GM21723 (cell line): ENCODE data around the gene COA6.
"Not testable (repeated sequence)": the region's sequence is repeated elsewhere in the genome, so short reads cannot be mapped to it uniquely, and the experiment has no call there.

Experiments used
- ATAC-seq: cut with Tn5 transposase; IDR thresholded peaks from one replicate; pipeline ENCODE4 v1.9.1; 2021; ENCODE audit warnings: mild to moderate bottlenecking, moderate library complexity; ENCODE audit not compliant: unreplicated experiment

Gene COA6

GRCh38 chr1:234369033-234369430, 4.2 kb upstream of the COA6 start:
- no peak for ATAC-seq

GRCh38 chr1:234369784-234370183, 3.5 kb upstream of the COA6 start:
- no peak for ATAC-seq

- no peak for ATAC-seq
Measured at GRCh38 chr1:234371414-234371813, 1.8 kb upstream of the COA6 start.

GRCh38 chr1:234372011-234372757, 1.1 kb upstream of the COA6 start:
- ATAC-seq = no peak

- ATAC-seq = peak; percentile 24
Measured at GRCh38 chr1:234373959-234374254, 651 bp downstream of the COA6 start.

- ATAC-seq = no peak
Measured at GRCh38 chr1:234375672-234376071, 2.4 kb downstream of the COA6 start.

GRCh38 chr1:234379591-234380109, 6.4 kb downstream of the COA6 start:
- ATAC-seq = not testable (repeated sequence)

GRCh38 chr1:234381699-234382555, 8.7 kb downstream of the COA6 start:
- ATAC-seq = no peak

GRCh38 chr1:234386122-234386521, 12.9 kb downstream of the COA6 start:
- no peak for ATAC-seq

- ATAC-seq = no peak
Measured at GRCh38 chr1:234388094-234388493, 14.8 kb downstream of the COA6 start.

- ATAC-seq = no peak
Measured at GRCh38 chr1:234393190-234393589, 19.9 kb downstream of the COA6 start.

GRCh38 chr1:234395297-234395696, 22.0 kb downstream of the COA6 start:
- ATAC-seq = no peak

GRCh38 chr1:234396092-234396491, 22.8 kb downstream of the COA6 start:
- ATAC-seq = no peak

- ATAC-seq = no peak
Measured at GRCh38 chr1:234396871-234397270, 23.6 kb downstream of the COA6 start.

GRCh38 chr1:234397732-234398131, 24.5 kb downstream of the COA6 start:
- ATAC-seq = no peak

GRCh38 chr1:234398849-234399381, 25.7 kb downstream of the COA6 start:
- ATAC-seq = peak; percentile 61

- ATAC-seq = not testable (repeated sequence)
Measured at GRCh38 chr1:234399515-234399914, 26.3 kb downstream of the COA6 start.

- peak; percentile 62 for ATAC-seq
Measured at GRCh38 chr1:234400773-234401172, 27.5 kb downstream of the COA6 start.

- no peak for ATAC-seq
Measured at GRCh38 chr1:234401658-234402057, 28.4 kb downstream of the COA6 start.

- no peak for ATAC-seq
Measured at GRCh38 chr1:234402939-234403338, 29.7 kb downstream of the COA6 start.

GRCh38 chr1:234405676-234406075, 32.4 kb downstream of the COA6 start:
- no peak for ATAC-seq

- ATAC-seq = no peak
Measured at GRCh38 chr1:234406871-234407270, 33.6 kb downstream of the COA6 start.
